ENCODE data around the gene GNRH2. TPM values are rescaled to one million over a fixed set of nuclear protein-coding genes. Genes with fewer than 3 reads are reported as not detected.
"Not testable (repeated sequence)": the region's sequence is repeated elsewhere in the genome, so short reads cannot be mapped to it uniquely, and the experiment has no call there.

The GNRH2 gene
- polyA plus RNA-seq (ENCODE audit: insufficient read length in 4 of 4), result 1 to 10 TPM in 1 of 4 donors, under 1 TPM in 2, not detected in 1; 0.59 to 1.0 (median 0.63) TPM

DNA sequence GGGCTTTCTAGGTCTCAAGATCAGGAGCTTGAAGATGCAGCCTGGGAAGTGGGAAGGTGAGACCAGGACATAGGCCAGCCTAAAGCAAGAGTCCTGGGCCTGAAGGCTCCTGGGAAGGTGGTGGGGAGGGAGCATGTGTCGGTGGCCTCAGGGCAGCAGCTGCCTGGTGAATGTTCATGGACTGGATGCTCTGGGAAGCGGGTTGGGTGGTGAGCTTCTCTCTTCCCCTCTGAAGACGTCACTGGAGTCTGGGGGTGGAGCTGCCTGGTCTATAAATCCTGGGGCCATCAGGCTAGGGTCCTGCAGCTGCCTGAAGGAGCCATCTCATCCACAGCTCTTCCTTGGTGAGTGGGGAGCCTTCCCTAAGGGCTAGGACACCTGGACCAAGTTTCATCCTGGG lies at the start of gene GNRH2:
Gene GNRH2 (plus strand): TSS at position 301 of the 400 bp plus-strand sequence. CDS start 793 bp downstream, outside the sequence.
- no peak for DNase-seq (ENCODE audit: low read depth in 4 of 4, low spot score in 3 of 4)

DNA sequence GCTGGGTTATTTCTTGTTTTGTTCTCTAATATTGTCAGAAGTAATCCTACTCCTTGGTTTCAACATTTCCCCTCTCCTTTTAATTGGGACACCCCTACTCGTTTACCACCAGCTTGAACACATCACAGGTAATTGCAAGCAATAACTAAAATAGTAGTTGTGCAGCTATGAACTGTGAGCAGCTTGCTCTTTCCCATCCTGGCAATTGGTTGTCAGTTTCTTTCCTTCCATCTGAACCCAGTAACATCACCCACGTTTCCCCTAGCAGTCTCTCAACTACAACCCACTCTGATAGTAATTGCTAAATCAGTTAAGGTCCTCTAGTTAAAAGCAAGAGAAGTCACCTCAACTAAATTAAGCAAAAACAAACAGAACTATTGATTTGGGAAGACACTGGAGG lies 47.6 kb upstream of the GNRH2 start:
- DNase-seq (ENCODE audit: low read depth in 4 of 4, low spot score in 3 of 4), result no peak

GRCh38 chr20:2998728-2999127 lies 44.7 kb upstream of the GNRH2 start:
- DNase-seq (ENCODE audit: low read depth in 4 of 4, low spot score in 3 of 4), result no peak

GRCh38 chr20:3000852-3001523 lies 42.4 kb upstream of the GNRH2 start:
- DNase-seq (ENCODE audit: low read depth in 4 of 4, low spot score in 3 of 4), result peak in 3 of 4 donors; percentile 4 to 32 (median 6)

DNA sequence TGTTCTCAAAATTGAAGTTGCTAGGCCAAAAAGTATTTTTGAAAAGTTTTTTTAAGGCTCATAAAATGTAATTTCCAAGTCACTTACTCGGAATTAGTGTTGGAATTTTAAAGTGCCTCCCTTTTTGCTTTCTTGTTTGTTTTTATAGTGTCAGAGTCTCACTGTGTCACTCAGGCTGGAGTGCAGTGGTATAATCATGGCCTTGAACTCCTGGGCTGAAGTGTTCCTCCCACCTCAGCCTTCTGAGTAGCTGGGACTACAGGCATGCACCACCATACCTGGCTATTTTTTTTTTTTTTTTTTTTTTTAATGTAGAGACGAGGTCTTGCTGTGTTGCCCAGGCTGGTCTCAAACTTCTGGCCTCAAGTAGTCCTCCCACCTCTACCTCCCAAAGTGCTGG lies 40.0 kb upstream of the GNRH2 start:
- DNase-seq (ENCODE audit: low read depth in 4 of 4, low spot score in 3 of 4), result no peak

DNA sequence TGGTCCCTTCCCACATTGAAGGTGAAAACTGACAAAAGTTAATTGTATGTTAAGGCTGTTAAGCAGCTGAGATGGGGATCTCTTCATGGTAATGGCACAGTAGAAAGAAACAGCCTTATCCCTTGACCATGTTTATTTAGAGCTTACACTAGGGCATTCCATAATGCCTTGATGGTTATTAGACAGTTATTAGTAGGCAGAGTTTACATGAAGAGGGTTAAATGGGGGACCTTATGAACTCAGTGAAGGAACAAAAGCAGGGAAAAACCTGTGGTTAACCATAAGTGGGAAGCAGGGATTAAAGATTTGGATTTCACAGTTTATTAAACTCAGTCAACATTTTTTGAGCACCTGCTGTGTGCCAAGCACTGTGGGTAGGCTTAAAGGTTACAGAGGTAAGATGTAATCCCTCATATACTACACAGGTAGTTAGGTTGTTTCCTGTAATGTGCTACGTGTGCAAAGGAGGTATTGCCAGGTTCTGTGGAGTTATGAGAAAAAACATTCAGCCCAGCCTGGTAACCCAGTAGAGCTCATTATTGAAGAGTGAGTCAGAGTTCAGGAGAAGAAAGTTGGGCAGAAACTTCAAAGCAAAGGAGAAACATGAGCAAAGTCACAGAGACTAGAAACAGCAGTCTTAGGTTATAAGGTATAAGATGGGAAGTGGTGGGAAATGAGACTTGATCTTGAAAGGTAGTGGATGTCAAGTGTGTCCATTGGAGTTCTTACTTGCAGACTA lies 32.3 kb upstream of the GNRH2 start:
- DNase-seq (ENCODE audit: low read depth in 4 of 4, low spot score in 3 of 4), result no peak

GRCh38 chr20:3011752-3012151 lies 31.7 kb upstream of the GNRH2 start:
- no peak for DNase-seq (ENCODE audit: low read depth in 4 of 4, low spot score in 3 of 4)

DNA sequence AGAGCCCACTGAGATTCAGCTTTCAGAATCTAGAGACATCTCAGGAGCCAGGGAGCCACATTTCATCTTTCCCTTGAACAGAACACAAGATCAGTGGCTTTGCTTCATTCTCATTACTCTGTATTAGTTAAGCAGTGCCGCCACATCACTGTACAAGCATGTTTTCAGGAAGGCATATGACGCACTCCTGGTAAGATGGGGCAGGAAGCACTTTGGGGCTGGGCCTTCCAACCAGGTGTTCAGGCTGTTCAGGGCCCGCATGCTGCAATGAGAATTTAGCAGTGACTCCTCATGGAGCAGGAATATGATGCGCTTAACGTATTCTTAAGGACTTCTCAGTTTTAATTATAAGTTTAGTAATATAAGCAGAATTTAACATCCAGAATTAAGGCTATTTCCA lies 29.7 kb upstream of the GNRH2 start:
- no peak for DNase-seq (ENCODE audit: low read depth in 4 of 4, low spot score in 3 of 4)

- DNase-seq (ENCODE audit: low read depth in 4 of 4, low spot score in 3 of 4), result no peak
Measured at GRCh38 chr20:3014179-3014578, 29.2 kb upstream of the GNRH2 start.

DNA sequence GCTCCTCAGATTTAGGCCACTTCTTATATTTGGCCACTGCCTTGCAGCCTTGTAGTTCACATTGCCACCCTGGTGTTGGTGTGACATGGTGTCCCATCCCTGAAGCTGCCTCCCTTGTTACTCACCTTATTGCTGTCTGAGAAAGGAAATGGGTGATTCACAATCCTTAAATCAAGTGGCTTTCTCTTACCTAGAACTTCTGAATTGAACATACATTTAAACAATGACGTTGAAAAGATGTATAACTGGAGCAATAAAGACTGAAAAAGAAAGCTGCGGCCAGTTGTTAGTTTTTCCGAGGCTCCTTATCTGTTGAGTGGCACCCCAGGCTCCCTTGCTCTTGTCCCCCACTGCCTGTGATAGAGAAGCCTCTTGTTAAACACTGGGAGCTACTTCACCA lies 28.8 kb upstream of the GNRH2 start:
- no peak for DNase-seq (ENCODE audit: low read depth in 4 of 4, low spot score in 3 of 4)

DNA sequence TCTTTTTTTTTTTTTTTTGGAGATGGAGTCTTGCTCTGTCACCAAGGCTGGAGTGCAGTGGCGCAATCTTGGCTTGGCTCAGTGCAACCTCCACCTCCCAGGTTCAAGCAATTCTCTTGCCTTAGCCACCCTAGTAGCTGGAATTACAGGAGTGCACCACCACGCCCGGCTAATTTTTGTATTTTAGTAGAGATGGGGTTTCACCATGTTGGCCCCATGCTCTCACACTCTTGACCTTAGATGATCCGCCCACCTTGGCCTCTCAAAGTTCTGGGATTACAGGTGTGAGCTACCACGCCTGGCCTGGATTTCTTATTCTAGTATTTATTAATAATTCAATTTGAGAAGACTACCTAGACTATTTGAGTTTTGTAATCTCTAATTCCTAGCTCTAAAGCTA lies 28.1 kb upstream of the GNRH2 start:
- not testable (repeated sequence) for DNase-seq (ENCODE audit: low read depth in 4 of 4, low spot score in 3 of 4)

GRCh38 chr20:3021327-3021726 lies 22.1 kb upstream of the GNRH2 start:
- DNase-seq (ENCODE audit: low read depth in 4 of 4, low spot score in 3 of 4), result no peak

GRCh38 chr20:3021777-3022176 lies 21.6 kb upstream of the GNRH2 start:
- no peak for DNase-seq (ENCODE audit: low read depth in 4 of 4, low spot score in 3 of 4)

- DNase-seq (ENCODE audit: low read depth in 4 of 4, low spot score in 3 of 4), result not testable (repeated sequence)
Measured at GRCh38 chr20:3022559-3023490, 20.6 kb upstream of the GNRH2 start.

DNA sequence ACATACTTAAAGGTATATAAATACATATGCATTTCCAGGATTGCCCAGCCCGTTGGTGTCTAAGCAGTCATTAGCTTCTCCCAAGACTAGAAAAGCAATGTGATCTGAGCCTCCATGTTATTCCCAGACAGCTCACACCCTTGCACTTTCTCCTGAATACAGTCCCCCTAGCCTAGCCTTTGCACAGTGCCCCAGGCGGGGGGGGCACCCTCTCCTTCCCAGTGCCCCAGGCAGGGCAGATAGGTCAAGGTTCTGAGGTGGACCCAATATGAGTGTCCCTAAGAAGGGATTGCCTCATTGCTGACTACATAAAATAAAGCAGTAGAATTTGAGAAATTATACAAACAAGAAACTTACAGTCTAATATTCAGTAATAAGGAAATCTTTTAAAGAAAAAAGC lies 15.4 kb upstream of the GNRH2 start:
- DNase-seq (ENCODE audit: low read depth in 4 of 4, low spot score in 3 of 4), result no peak

GRCh38 chr20:3031524-3032147 lies 11.8 kb upstream of the GNRH2 start:
- DNase-seq (ENCODE audit: low read depth in 4 of 4, low spot score in 3 of 4), result no peak

- DNase-seq (ENCODE audit: low read depth in 4 of 4, low spot score in 3 of 4), result no peak
Measured at GRCh38 chr20:3032624-3033023, 10.8 kb upstream of the GNRH2 start.

GRCh38 chr20:3037654-3038053 lies 5.8 kb upstream of the GNRH2 start:
- DNase-seq (ENCODE audit: low read depth in 4 of 4, low spot score in 3 of 4), result no peak

DNA sequence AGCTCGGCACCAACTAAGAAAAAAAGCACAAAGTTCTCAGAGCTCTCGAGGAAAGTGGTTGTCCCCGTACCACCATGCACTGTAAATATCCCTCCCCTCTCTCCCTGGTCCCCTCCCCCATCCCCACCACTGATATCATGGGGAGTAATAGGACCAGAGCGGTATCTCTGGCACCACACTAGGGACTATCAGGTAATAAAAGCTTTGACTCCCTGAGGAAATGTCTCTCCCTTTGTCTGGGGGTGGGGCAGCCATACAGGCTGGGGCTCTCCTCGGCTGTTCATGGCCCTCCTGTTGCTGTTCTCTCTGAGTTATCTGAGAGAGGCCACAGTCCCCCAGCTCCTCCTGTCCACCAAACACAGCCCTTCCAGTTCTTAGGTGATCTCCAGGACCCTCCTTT lies 5.0 kb upstream of the GNRH2 start:
- DNase-seq (ENCODE audit: low read depth in 4 of 4, low spot score in 3 of 4), result no peak

DNA sequence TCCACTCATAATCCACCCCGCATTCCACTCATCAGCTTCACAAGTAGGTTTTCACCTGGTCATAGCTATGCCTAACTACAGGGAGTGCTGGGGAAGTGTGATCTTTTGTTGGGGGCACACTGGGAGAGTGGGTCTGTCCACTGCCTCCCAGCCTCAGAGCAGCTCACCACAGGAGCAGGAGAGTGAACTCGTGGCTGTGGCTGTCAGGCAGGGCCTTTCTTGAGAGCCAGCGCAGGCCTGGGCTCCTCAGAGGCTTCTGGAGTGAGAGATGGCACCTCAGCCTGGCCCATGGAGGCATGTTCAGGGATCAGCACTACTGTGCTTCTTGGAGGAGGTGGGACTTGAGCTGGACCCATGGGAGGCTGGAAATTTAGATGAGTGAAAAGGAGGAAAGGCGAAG lies 4.0 kb upstream of the GNRH2 start:
- no peak for DNase-seq (ENCODE audit: low read depth in 4 of 4, low spot score in 3 of 4)

DNA sequence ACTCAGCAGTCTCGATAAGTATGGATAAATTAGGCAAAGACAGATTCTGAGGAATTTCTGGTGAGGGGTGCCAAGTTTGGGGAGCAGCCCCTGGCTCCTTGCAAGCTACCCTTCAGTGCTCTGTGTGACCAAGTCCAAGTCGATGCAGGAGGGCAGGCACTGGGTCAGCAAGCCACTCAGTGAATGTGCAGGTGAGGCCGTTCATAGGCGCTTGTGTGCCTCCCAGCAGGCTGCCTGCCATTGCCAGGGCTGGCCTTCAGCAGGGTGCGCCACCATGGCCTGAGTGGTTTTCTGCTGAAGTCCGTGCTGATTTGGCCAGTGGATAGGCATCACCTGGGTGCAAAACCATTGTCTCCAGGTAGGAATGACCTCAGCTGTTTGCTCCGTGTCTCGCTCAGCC lies 3.3 kb upstream of the GNRH2 start:
- DNase-seq (ENCODE audit: low read depth in 4 of 4, low spot score in 3 of 4), result no peak
